Mesodermal cell (in vitro differentiated cells): ENCODE data around the gene GABRD. TPM values are rescaled to one million over a fixed set of nuclear protein-coding genes. Genes with fewer than 3 reads are reported as not detected.

Source experiments
- H3K27ac ChIP-seq: 2 replicates; pipeline ENCODE4 v1.7.0; 2013; ENCODE audit warnings: mild to moderate bottlenecking, low read depth, low read length, moderate library complexity; ENCODE audit not compliant: severe bottlenecking
- H3K36me3 ChIP-seq: 2 replicates; pipeline ENCODE4 v1.7.1; 2013; ENCODE audit warnings: mild to moderate bottlenecking, low read length, moderate library complexity; ENCODE audit not compliant: control insufficient read depth, insufficient read depth
- H3K4me1 ChIP-seq: one replicate; pipeline ENCODE4 v1.7.1; 2013; ENCODE audit warnings: mild to moderate bottlenecking, low read length; ENCODE audit not compliant: insufficient read depth, control insufficient read depth, poor library complexity, severe bottlenecking
- H3K4me3 ChIP-seq: 2 replicates; pipeline ENCODE4 v1.7.0; 2013; ENCODE audit warnings: low read length, control low read depth, mild to moderate bottlenecking; ENCODE audit not compliant: insufficient read depth, poor library complexity, severe bottlenecking; ENCODE audit errors: extremely low read depth
- H3K9me3 ChIP-seq: 2 replicates; pipeline ENCODE4 v1.7.1; 2013; ENCODE audit warnings: mild to moderate bottlenecking, low read length, moderate library complexity; ENCODE audit not compliant: control insufficient read depth
- WGBS, 2 experiments: methylation state at CpG; one replicate each; pipeline ENCODE4 v1.1.5; 2013; ENCODE audit warnings: missing lambda C conversion rate in 2 of 2; ENCODE audit not compliant: insufficient coverage in 2 of 2; 5-methylcytosine and 5-hydroxymethylcytosine counted together
- polyA plus RNA-seq, 2 experiments: library from polyadenylated mRNA; stranded (reverse); fragments of 50-300 nt; gene quantifications; one replicate each; pipeline ENCODE4 v1.2.3, GENCODE V29; 2013

The GABRD gene
- polyA plus RNA-seq (2013, experiment 1 of 2), result not detected
- polyA plus RNA-seq (2013, experiment 2 of 2), result not detected

- WGBS, 2 experiments, result 0 to 1% methylated on average over 17 to 44 of the region's 60 CpGs
- Histone ChIP-seq H3K9me3 (no peaks in the 10 kb centered on the region), H3K36me3 (no peaks in the 10 kb centered on the region), H3K4me3 (peak within 1 kb of the TSS; percentile 14), H3K27ac (no peak within 1 kb of the TSS), H3K4me1 (peaks cover 6% of the 10 kb centered on the region)
Observed at GRCh38 chr1:2019172-2019543, at the start of gene GABRD. Gene GABRD (plus strand): TSS chr1:2019345. CDS start chr1:2019424, 79 bp downstream.

- no peak overlapping the region for H3K4me3 ChIP-seq
- peaks cover 4% of the 10 kb centered on the region for H3K4me1 ChIP-seq
- no peak overlapping the region for H3K27ac ChIP-seq
- no peaks in the 10 kb centered on the region for H3K9me3 ChIP-seq
- H3K36me3 ChIP-seq, result no peaks in the 10 kb centered on the region
- WGBS, 2 experiments, result 76 to 89% methylated on average over 9 of the region's 10 CpGs
Observed at GRCh38 chr1:1969505-1969900, 49.6 kb upstream of the GABRD start.

GRCh38 chr1:1969953-1970716, 49.0 kb upstream of the GABRD start:
- WGBS, 2 experiments, result 88 to 92% methylated on average over 22 to 29 of the region's 29 CpGs
- H3K36me3 ChIP-seq, result no peaks in the 10 kb centered on the region

GRCh38 chr1:1971017-1971416, 48.1 kb upstream of the GABRD start:
- Histone ChIP-seq H3K27ac (no peak overlapping the region), H3K4me3 (no peak overlapping the region), H3K36me3 (no peaks in the 10 kb centered on the region), H3K4me1 (peaks cover 4% of the 10 kb centered on the region), H3K9me3 (peaks cover 2% of the 10 kb centered on the region)
- WGBS, 2 experiments, result 91 to 93% methylated on average over 17 of the region's 17 CpGs

More at GRCh38 chr1:1969953-1970716, 49.0 kb upstream of the GABRD start:
- H3K27ac ChIP-seq, result no peak overlapping the region
- H3K4me1 ChIP-seq, result peaks cover 4% of the 10 kb centered on the region
- no peaks in the 10 kb centered on the region for H3K9me3 ChIP-seq
- H3K4me3 ChIP-seq, result no peak overlapping the region

GRCh38 chr1:1971688-1972087, 47.5 kb upstream of the GABRD start:
- Histone ChIP-seq H3K9me3 (peaks cover 4% of the 10 kb centered on the region), H3K4me1 (peaks cover 4% of the 10 kb centered on the region), H3K27ac (no peak overlapping the region), H3K4me3 (no peak overlapping the region), H3K36me3 (no peaks in the 10 kb centered on the region)
- 92 to 94% methylated on average over 12 to 21 of the region's 21 CpGs for WGBS, 2 experiments

GRCh38 chr1:1972976-1973715, 46.0 kb upstream of the GABRD start:
- WGBS, 2 experiments, result 84% methylated on average over 20 to 21 of the region's 22 CpGs
- peaks cover 10% of the 10 kb centered on the region for H3K4me1 ChIP-seq
- H3K4me3 ChIP-seq, result no peak overlapping the region
- H3K36me3 ChIP-seq, result no peaks in the 10 kb centered on the region
- peaks cover 4% of the 10 kb centered on the region for H3K9me3 ChIP-seq
- no peak overlapping the region for H3K27ac ChIP-seq

GRCh38 chr1:1973716-1974642, 45.2 kb upstream of the GABRD start:
- no peaks in the 10 kb centered on the region for H3K36me3 ChIP-seq
- H3K9me3 ChIP-seq, result peaks cover 4% of the 10 kb centered on the region
- peaks cover 10% of the 10 kb centered on the region for H3K4me1 ChIP-seq
- 88 to 92% methylated on average over 24 to 29 of the region's 34 CpGs for WGBS, 2 experiments
- no peak overlapping the region for H3K27ac ChIP-seq
- no peak overlapping the region for H3K4me3 ChIP-seq

GRCh38 chr1:1974834-1975233, 44.3 kb upstream of the GABRD start:
- Histone ChIP-seq H3K9me3 (peaks cover 4% of the 10 kb centered on the region), H3K4me1 (peaks cover 10% of the 10 kb centered on the region), H3K36me3 (no peaks in the 10 kb centered on the region), H3K27ac (no peak overlapping the region), H3K4me3 (no peak overlapping the region)
- 86 to 89% methylated on average over 20 of the region's 22 CpGs for WGBS, 2 experiments

- Histone ChIP-seq H3K4me3 (no peak overlapping the region), H3K27ac (no peak overlapping the region), H3K36me3 (no peaks in the 10 kb centered on the region), H3K4me1 (peaks cover 10% of the 10 kb centered on the region), H3K9me3 (peaks cover 4% of the 10 kb centered on the region)
- 94 to 95% methylated on average over 13 to 14 of the region's 14 CpGs for WGBS, 2 experiments
Observed at GRCh38 chr1:1975535-1975934, 43.6 kb upstream of the GABRD start.

- Histone ChIP-seq H3K9me3 (peaks cover 4% of the 10 kb centered on the region), H3K27ac (no peak overlapping the region), H3K36me3 (no peaks in the 10 kb centered on the region), H3K4me1 (peaks cover 10% of the 10 kb centered on the region), H3K4me3 (no peak overlapping the region)
- WGBS, 2 experiments, result 90 to 93% methylated on average over 15 to 17 of the region's 19 CpGs
Observed at GRCh38 chr1:1976031-1976430, 43.1 kb upstream of the GABRD start.
